H1 (cell line): ENCODE measurements around the gene TAMM41. TPM values are rescaled to one million over a fixed set of nuclear protein-coding genes. Genes with fewer than 3 reads are reported as not detected.

Experiments
- CTCF ChIA-PET: fragments of 300-600 bp; sonication (Branson Sonifier 250); formaldehyde crosslinking; loops from one replicate; lab custom pipeline; 2021; ENCODE audit not compliant: partially characterized antibody; lab: Charles Lee
- POLR2A ChIA-PET: fragments of 300-600 bp; sonication (Branson Sonifier 250); formaldehyde crosslinking; loops from one replicate; lab custom pipeline; 2021; ENCODE audit warnings: inconsistent platforms; ENCODE audit not compliant: partially characterized antibody; lab: Charles Lee
- DNase-seq, 2 experiments: peaks; one replicate each; pipeline versions ENCODE4 v3.0.0 to v3.0.0-alpha.2; 2010 to 2022; ENCODE audit warnings: low spot score in 2 of 2, low read depth in 1 of 2, mixed read lengths in 1 of 2
- FAIRE-seq: peaks from 2 replicates; lab custom pipeline; 2011; peaks lifted over from hg19 to GRCh38; lab: Jason Lieb, UNC
- H2AFZ ChIP-seq: 2 replicates; pipeline ENCODE4 v1.8.1; 2012; ENCODE audit warnings: low read length, inconsistent platforms
- H2AK5ac ChIP-seq: 2 replicates; pipeline ENCODE4 v1.6.1; 2013; ENCODE audit warnings: low read depth, low read length
- H2BK120ac ChIP-seq: replicated peaks from 2 replicates; pipeline ENCODE3; 2013; ENCODE audit warnings: low read depth, low read length, inconsistent platforms
- H2BK12ac ChIP-seq: 2 replicates; pipeline ENCODE4 v1.6.1; 2013; ENCODE audit warnings: low read depth, low read length
- H2BK15ac ChIP-seq: 2 replicates; pipeline ENCODE4 v1.6.1; 2013; ENCODE audit warnings: low read length
- H2BK20ac ChIP-seq: 2 replicates; pipeline ENCODE4 v1.6.1; 2013; ENCODE audit warnings: low read length
- H2BK5ac ChIP-seq: 2 replicates; pipeline ENCODE4 v1.6.1; 2013; ENCODE audit warnings: low read depth, low read length
- H3K14ac ChIP-seq: 2 replicates; pipeline ENCODE4 v1.6.1; 2013; ENCODE audit warnings: inconsistent platforms; ENCODE audit not compliant: insufficient read length
- H3K18ac ChIP-seq: 2 replicates; pipeline ENCODE4 v1.6.1; 2013; ENCODE audit warnings: low read length; ENCODE audit errors: extremely low read depth
- H3K23ac ChIP-seq: 2 replicates; pipeline ENCODE4 v1.6.1; 2013; ENCODE audit warnings: inconsistent platforms; ENCODE audit not compliant: insufficient read length
- H3K23me2 ChIP-seq: 2 replicates; pipeline ENCODE4 v1.6.1; 2013; ENCODE audit warnings: low read depth, low read length
- H3K27ac ChIP-seq: 2 replicates; pipeline ENCODE4 v1.6.1; 2011; ENCODE audit warnings: low read depth, low read length, inconsistent platforms
- H3K27me3 ChIP-seq, 4 experiments: replicated peaks in 1 of 4; 1 replicate in 1 of 4; 2 replicates in 3 of 4; pipeline versions ENCODE4 v1.6.1 to v1.8.1; 2011 to 2013; ENCODE audit warnings: low read length in 3 of 4, mild to moderate bottlenecking in 3 of 4, inconsistent platforms in 2 of 4, mixed read lengths in 2 of 4, moderate library complexity in 1 of 4; ENCODE audit not compliant: control insufficient read depth in 3 of 4, insufficient read depth in 3 of 4; ENCODE audit errors: extremely low read depth in 1 of 4
- H3K36me3 ChIP-seq, 4 experiments: 2 replicates each; pipeline versions ENCODE4 v1.6.1 to v1.8.1; 2011 to 2013; ENCODE audit warnings: mild to moderate bottlenecking in 4 of 4, low read length in 3 of 4, moderate library complexity in 2 of 4, control low read depth in 1 of 4, inconsistent platforms in 1 of 4; ENCODE audit not compliant: insufficient read depth in 4 of 4, control insufficient read depth in 2 of 4
- H3K4ac ChIP-seq: replicated peaks from 2 replicates; pipeline ENCODE3; 2013; ENCODE audit warnings: low read length, low read depth, mixed read lengths, inconsistent platforms; ENCODE audit not compliant: insufficient read length
- H3K4me1 ChIP-seq, 4 experiments: replicated peaks in 1 of 4; 1 replicate in 1 of 4; 2 replicates in 3 of 4; pipeline versions ENCODE4 v1.6.1 to v1.8.1; 2011 to 2013; ENCODE audit warnings: low read length in 3 of 4, inconsistent platforms in 2 of 4, mixed read lengths in 1 of 4; ENCODE audit not compliant: insufficient read depth in 4 of 4, control insufficient read depth in 3 of 4
- H3K4me2 ChIP-seq, 2 experiments: 2 replicates each; pipeline versions ENCODE4 v1.6.1 to v1.8.1; 2011 to 2013; ENCODE audit warnings: low read depth in 2 of 2, low read length in 2 of 2, control low read depth in 1 of 2, inconsistent platforms in 1 of 2, mild to moderate bottlenecking in 1 of 2; ENCODE audit not compliant: insufficient read depth in 1 of 2
- H3K4me3 ChIP-seq, 4 experiments: fragments of 200-600, 300-600 bp in 1 of 4; sonication (generic), shearing (Covaris generic), sonication (Bioruptor Twin) in 1 of 4; 2 replicates each; pipeline versions ENCODE4 v1.5.1 to v1.8.1; 2011 to 2016; ENCODE audit warnings: low read length in 4 of 4, low read depth in 3 of 4, control low read depth in 2 of 4, inconsistent platforms in 2 of 4, mild to moderate bottlenecking in 2 of 4, mixed read lengths in 1 of 4, moderate library complexity in 1 of 4; ENCODE audit not compliant: insufficient read depth in 2 of 4; ENCODE audit errors: extremely low read depth in 1 of 4
- H3K56ac ChIP-seq: replicated peaks from 2 replicates; pipeline ENCODE3; 2013; ENCODE audit warnings: low read depth, mild to moderate bottlenecking, mixed read lengths, low read length, inconsistent platforms; ENCODE audit not compliant: insufficient read length
- H3K79me1 ChIP-seq: 2 replicates; pipeline ENCODE4 v1.6.1; 2013; ENCODE audit warnings: low read depth, low read length, control low read depth
- H3K79me2 ChIP-seq, 2 experiments: 2 replicates each; pipeline versions ENCODE4 v1.6.1 to v1.8.1; 2012 to 2013; ENCODE audit warnings: low read length in 2 of 2, mild to moderate bottlenecking in 2 of 2, inconsistent platforms in 1 of 2; ENCODE audit not compliant: insufficient read depth in 2 of 2, control insufficient read depth in 1 of 2
- H3K9ac ChIP-seq, 4 experiments: replicated peaks in 1 of 4; 1 replicate in 1 of 4; 2 replicates in 3 of 4; pipeline versions ENCODE4 v1.6.1 to v1.8.1; 2011 to 2013; ENCODE audit warnings: low read depth in 3 of 4, low read length in 3 of 4, control low read depth in 2 of 4, mild to moderate bottlenecking in 2 of 4, moderate library complexity in 2 of 4, inconsistent platforms in 1 of 4; ENCODE audit errors: extremely low read depth in 1 of 4
- H3K9me3 ChIP-seq, 2 experiments: 2 replicates each; pipeline versions ENCODE4 v1.6.1 to v1.8.1; 2012 to 2013; ENCODE audit warnings: mild to moderate bottlenecking in 2 of 2, moderate library complexity in 2 of 2, control low read depth in 1 of 2, inconsistent platforms in 1 of 2, low read depth in 1 of 2, low read length in 1 of 2, mixed read lengths in 1 of 2; ENCODE audit not compliant: insufficient read depth in 2 of 2
- H4K20me1 ChIP-seq, 2 experiments: replicated peaks in 1 of 2; 2 replicates each; pipeline versions ENCODE3 to v1.8.1; 2011 to 2013; ENCODE audit warnings: inconsistent platforms in 2 of 2, low read length in 2 of 2, mild to moderate bottlenecking in 1 of 2; ENCODE audit not compliant: insufficient read depth in 2 of 2, control insufficient read depth in 1 of 2
- H4K5ac ChIP-seq: 2 replicates; pipeline ENCODE4 v1.6.1; 2013; ENCODE audit warnings: low read length, low read depth, mixed read lengths, inconsistent platforms; ENCODE audit not compliant: insufficient read length
- H4K8ac ChIP-seq: 2 replicates; pipeline ENCODE4 v1.8.0; 2013; ENCODE audit warnings: mild to moderate bottlenecking, moderate library complexity, low read length, inconsistent platforms; ENCODE audit not compliant: insufficient read depth; ENCODE audit errors: extremely low read depth
- H4K91ac ChIP-seq: replicated peaks from 2 replicates; pipeline ENCODE3; 2013; ENCODE audit warnings: low read length, mixed read lengths, inconsistent platforms; ENCODE audit not compliant: insufficient read length
- BACH1 ChIP-seq: IDR thresholded peaks from 2 replicates; pipeline ENCODE4 v1.6.1; 2012; ENCODE audit warnings: low read length, improper control_type of control experiment
- EZH2 ChIP-seq: fragments of 200-600 bp; sonication (generic); IDR thresholded peaks from 2 replicates; pipeline ENCODE4 v1.7.1; 2012; ENCODE audit warnings: low read depth, mild to moderate bottlenecking, moderate library complexity, low read length, inconsistent platforms; ENCODE audit not compliant: severe bottlenecking
- FOSL1 ChIP-seq: IDR thresholded peaks from 2 replicates; pipeline ENCODE4 v1.6.1; 2011; ENCODE audit warnings: mild to moderate bottlenecking, low read depth, low read length, moderate library complexity; ENCODE audit not compliant: insufficient read depth
- HDAC2 ChIP-seq, 2 experiments: fragments of 300-600 bp in 1 of 2; sonication (generic) in 1 of 2; IDR thresholded peaks; 2 replicates each; pipeline ENCODE4 v1.6.1; 2011 to 2012; ENCODE audit warnings: low read depth in 2 of 2, low read length in 2 of 2, mild to moderate bottlenecking in 2 of 2, moderate library complexity in 2 of 2, borderline replicate concordance in 1 of 2, inconsistent platforms in 1 of 2
- JUN ChIP-seq: IDR thresholded peaks from 2 replicates; pipeline ENCODE4 v1.6.1; 2011; ENCODE audit warnings: low read depth, mild to moderate bottlenecking, improper control_type of control experiment, low read length
- SAP30 ChIP-seq: fragments of 300-600 bp; sonication (generic); IDR thresholded peaks from 2 replicates; pipeline ENCODE4 v1.7.1; 2012; ENCODE audit warnings: low read length, moderate library complexity, mild to moderate bottlenecking, inconsistent platforms; ENCODE audit not compliant: insufficient read depth, insufficient replicate concordance
- SRF ChIP-seq: IDR thresholded peaks from 2 replicates; pipeline ENCODE4 v1.6.1; 2011; ENCODE audit warnings: mild to moderate bottlenecking, low read depth, low read length, moderate library complexity
- SUZ12 ChIP-seq: fragments of 200-600 bp; sonication (generic); IDR thresholded peaks from 2 replicates; pipeline ENCODE4 v1.6.1; 2012; ENCODE audit warnings: mild to moderate bottlenecking, inconsistent platforms, low read length, moderate library complexity, mixed read lengths
- WGBS, 2 experiments: shearing (Covaris generic) in 1 of 2; methylation state at CpG; one replicate each; pipeline versions ENCODE4 v1.1.6 to v1.1.7; 2013 to 2015; ENCODE audit warnings: low lambda C conversion rate in 2 of 2, mixed read lengths in 2 of 2, inconsistent platforms in 1 of 2, low coverage in 1 of 2, missing lambda C conversion rate in 1 of 2; ENCODE audit not compliant: insufficient replicate concordance in 2 of 2, insufficient coverage in 1 of 2, insufficient read length in 1 of 2; ENCODE audit errors: extremely low coverage in 1 of 2, missing lambda C conversion rate in 1 of 2; 5-methylcytosine and 5-hydroxymethylcytosine counted together
- polyA plus RNA-seq, 7 experiments: library from polyadenylated mRNA; depleted of rRNA in 3 of 7; stranded (reverse) in 5 of 7; unstranded in 2 of 7; fragments of >200 nt in 5 of 7; fragments of 200-250 nt in 2 of 7; gene quantifications; 1 replicate in 5 of 7; 2 replicates in 1 of 7; 4 replicates in 1 of 7; pipeline versions ENCODE4 v1.2.1 to v1.2.3, GENCODE V29; 2011 to 2013; ENCODE audit warnings: missing spikeins in 2 of 7, mixed read lengths in 2 of 7
- total RNA-seq: library from RNA; stranded (reverse); fragmentation: NEBNext Ultra II Directional; extraction: Animal tissue kit (Norgen Biotek cat#: 25700); gene quantifications from 2 replicates; pipeline ENCODE4 v1.2.1, GENCODE V29; 2021

Gene TAMM41
- total and polyA plus RNA-seq, 2 of the 8 experiments (the other 6 are each of a cell fraction or from before 2014, with no cell fraction given): 16.9 to 22.5 TPM

DNA sequence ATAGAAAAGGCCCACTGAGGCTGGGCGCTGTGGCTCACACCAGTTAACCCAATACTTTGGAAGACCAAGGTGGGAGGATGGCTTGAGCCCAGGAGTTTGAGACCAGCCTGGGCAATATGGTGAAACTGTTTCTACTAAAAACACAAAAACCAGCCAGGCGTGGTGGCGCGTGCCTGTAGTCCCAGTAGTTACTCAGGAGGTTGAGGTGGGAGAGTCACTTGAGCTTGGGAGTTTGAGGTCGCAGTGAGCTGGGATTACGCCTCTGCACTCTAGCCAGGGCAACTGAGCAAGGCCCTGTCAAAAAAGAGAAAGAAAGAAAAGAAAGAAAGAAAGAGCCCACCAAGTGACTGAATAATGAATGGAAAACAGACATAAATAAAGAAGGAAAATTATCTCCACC, 32.0 kb downstream of the TAMM41 start:
- no peak overlapping the region for H4K5ac ChIP-seq
- no peaks in the 10 kb centered on the region for H4K20me1 ChIP-seq
- WGBS, 2 experiments: 90% methylated on average over 6 of the region's 6 CpGs; no CpG with 5 or more reads in 1 of the 2 experiments
- no peaks in the 10 kb centered on the region for H3K27me3 ChIP-seq
- no peak overlapping the region for H3K18ac ChIP-seq
- H3K4ac ChIP-seq: no peak overlapping the region
- no peaks in the 10 kb centered on the region for H3K9me3 ChIP-seq
- H3K27ac ChIP-seq: no peak overlapping the region
- no peak overlapping the region for H4K91ac ChIP-seq
- H3K4me3 ChIP-seq: no peak overlapping the region
- peaks cover 0 to 13% (median 0%) of the 10 kb centered on the region in 4 experiments; a peak in 4 of 8 replicates for H3K36me3 ChIP-seq
- no peak overlapping the region for H3K4me2 ChIP-seq
- H3K4me1 ChIP-seq: no peaks in the 10 kb centered on the region
- H3K23me2 ChIP-seq: no peaks in the 10 kb centered on the region
- H3K9ac ChIP-seq: no peak overlapping the region
- H3K56ac ChIP-seq: no peak overlapping the region
- no peak for FAIRE-seq
- no peak overlapping the region for H2BK120ac ChIP-seq
- H2BK5ac ChIP-seq: no peak overlapping the region
- no peak overlapping the region for H4K8ac ChIP-seq
- H2BK20ac ChIP-seq: no peak overlapping the region
- no peak overlapping the region for H2BK15ac ChIP-seq
- H2BK12ac ChIP-seq: no peak overlapping the region
- H3K14ac ChIP-seq: no peak overlapping the region
- no peaks in the 10 kb centered on the region for H3K79me1 ChIP-seq
- TF ChIP-seq SAP30: no peak
- no peak for TF ChIP-seq SUZ12
- no peak for TF ChIP-seq SRF
- no peak for TF ChIP-seq JUN
- no peak for TF ChIP-seq BACH1
- no peak for TF ChIP-seq FOSL1
- no peak for TF ChIP-seq HDAC2 (IDR thresholded peaks at IDR 0.05; ENCODE audit: borderline replicate concordance in 1 of 2, low read depth in 2 of 2, low read length in 2 of 2)
- no peak for TF ChIP-seq EZH2
- no peak overlapping the region for H2AK5ac ChIP-seq
- DNase-seq: no peak
- CTCF ChIA-PET: interaction anchor here (0.8 kb wide), 2 partner anchors 15 to 16 kb away, joined by 3 read pairs; no protein-coding TSS in a partner anchor
- H3K23ac ChIP-seq: no peak overlapping the region
- H2AFZ ChIP-seq: no peak overlapping the region
- no peaks in the 10 kb centered on the region for H3K79me2 ChIP-seq
- POLR2A ChIA-PET: interaction anchor here (0.6 to 1.6 kb wide), 2 partner anchors 11 to 454 kb away, joined by 3 to 6 read pairs; no protein-coding TSS in a partner anchor
